Measurements from ENCODE around the gene LOXL3.

Gene LOXL3, protein sequence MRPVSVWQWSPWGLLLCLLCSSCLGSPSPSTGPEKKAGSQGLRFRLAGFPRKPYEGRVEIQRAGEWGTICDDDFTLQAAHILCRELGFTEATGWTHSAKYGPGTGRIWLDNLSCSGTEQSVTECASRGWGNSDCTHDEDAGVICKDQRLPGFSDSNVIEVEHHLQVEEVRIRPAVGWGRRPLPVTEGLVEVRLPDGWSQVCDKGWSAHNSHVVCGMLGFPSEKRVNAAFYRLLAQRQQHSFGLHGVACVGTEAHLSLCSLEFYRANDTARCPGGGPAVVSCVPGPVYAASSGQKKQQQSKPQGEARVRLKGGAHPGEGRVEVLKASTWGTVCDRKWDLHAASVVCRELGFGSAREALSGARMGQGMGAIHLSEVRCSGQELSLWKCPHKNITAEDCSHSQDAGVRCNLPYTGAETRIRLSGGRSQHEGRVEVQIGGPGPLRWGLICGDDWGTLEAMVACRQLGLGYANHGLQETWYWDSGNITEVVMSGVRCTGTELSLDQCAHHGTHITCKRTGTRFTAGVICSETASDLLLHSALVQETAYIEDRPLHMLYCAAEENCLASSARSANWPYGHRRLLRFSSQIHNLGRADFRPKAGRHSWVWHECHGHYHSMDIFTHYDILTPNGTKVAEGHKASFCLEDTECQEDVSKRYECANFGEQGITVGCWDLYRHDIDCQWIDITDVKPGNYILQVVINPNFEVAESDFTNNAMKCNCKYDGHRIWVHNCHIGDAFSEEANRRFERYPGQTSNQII

DNA sequence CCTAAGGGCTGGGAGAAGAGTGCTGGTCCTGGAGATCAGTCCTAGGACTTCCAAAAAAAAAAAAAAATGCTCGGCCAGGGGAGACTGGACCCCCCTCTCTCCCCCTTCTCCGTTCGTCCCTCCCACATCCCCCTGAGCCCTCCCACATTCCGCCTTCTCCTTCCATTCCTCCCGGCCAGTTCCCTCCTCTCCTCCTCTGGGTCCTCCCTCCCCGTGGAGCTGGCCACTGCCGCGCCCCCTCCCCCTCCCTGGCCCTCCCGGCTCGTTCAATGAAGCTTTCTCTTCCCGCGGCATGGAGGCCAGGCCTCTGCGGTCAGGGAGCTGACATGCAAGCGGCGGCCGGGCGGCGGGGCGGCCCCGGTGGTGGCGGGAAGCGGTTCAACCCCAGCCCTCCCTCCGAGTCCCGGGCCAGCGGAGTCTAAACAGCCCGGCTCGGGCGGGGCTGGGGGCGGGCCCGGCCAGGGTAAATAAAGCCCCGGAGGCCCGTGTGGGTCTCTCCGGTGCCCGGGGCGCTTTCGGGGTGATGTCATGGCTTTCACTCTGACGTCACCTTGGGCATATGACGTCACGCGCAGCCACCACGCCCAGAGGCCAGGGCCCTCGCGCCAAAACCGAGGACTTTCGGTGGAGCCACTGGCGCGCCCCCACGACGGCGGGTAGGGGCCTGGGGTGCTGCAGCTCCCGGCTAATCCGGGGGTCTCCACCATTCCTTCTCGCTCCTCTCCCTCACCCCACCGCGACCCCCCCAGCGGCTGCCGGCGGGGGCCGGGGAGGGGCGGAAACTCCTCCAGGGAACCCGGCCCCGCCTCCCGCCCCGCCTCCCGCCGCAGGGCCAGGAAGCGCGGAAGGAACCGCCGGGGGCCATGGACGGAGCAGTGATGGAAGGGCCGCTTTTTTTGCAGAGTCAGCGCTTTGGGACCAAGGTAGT, at the start of gene LOXL3, which contains the start of gene DOK1:
Gene LOXL3, minus strand, starts transcription at position 51 of the 928 bp plus-strand sequence. CDS start 1,308 bp downstream, outside the sequence.
Gene DOK1, plus strand, starts transcription at position 829 of the 928 bp plus-strand sequence. Its CDS starts 35 bp downstream, at position 864.
- DNase-seq: peak; percentile 88

DNA sequence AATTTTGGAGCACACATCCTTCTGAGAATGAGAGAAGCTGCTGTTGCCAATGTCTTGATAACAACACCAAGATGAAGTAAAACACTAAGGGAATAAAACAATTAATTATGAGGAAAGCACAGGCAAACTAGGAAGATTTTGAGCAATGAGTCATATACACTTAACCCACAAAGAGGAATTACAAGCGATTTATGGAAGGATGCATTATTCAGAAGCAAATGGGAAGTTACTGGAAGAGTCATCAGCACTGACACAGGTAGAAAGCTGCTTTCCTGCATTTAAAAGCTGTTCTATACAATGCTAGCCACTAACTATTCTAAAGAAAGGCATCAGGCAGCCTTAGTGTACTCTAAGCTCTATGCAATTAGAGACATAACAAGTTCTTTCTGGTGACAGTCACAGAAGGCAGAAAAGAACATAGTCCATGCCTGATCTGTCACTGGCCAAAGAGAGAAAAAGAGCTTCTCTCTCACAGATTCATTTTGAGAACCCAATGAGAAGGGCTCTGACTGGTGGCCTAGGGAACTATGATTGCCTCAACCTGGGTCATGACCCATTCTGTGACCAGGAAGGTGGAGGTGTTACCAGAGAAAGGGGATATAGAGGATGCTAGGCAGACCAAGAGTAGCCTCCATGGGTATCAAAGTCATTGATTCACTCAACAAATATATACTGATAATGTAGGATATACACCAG, 49.0 kb upstream of the LOXL3 start:
- DNase-seq: no peak

DNA sequence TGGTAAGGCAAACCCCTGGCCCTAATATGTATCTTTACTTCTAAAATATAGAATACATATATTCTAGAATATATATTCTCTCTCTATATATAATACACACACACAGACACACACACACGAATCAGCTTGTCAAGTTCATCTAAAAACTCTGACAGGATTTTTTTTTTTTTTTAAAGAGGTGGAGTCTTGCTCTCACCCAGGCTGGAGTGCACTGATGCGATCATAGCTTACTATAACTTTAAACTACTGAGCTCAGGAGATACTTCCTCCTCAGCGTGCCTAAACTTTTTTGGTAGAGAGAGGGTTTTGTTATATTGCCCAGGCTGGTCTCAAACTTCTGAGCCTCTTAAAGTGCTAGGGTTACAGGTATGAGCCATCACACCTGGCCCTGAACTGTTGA, 45.9 kb upstream of the LOXL3 start:
- no peak for DNase-seq

DNA sequence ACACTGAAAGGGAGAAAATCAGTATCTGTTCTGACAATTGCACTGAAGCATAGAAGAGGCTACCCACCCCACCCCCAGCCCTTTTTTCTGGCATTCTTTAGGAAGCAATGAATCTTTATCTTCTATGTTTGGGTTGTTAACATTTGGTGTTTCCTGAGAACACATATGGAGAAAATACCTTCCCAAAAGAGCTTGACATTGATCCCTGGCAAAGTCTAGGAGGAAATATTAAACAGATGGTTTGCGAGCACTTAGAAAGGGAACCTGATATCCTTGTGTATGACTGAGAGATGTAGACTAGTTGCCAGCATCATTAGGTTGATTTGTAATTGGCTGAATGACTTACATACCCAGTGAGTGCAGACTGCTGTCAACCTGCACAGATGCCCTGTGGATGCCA, 43.7 kb upstream of the LOXL3 start:
- no peak for DNase-seq

DNA sequence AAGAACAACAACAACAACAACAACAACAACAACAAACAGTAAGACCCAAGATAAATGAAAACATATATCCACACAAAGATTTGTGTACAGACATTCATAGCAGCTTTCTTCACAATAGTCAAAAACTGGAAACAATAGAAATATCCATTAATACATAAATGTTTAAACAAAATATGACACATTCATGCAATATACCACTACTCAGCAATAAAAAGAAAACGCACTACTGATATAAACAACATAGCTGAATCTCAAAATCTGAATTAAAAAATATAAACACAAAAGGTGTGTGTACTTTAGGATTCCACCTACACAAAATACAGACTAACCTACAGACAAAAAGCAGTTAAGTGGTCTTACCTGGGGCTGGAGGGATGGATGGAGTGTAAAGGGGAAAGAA, 42.8 kb upstream of the LOXL3 start:
- no peak for DNase-seq

DNA sequence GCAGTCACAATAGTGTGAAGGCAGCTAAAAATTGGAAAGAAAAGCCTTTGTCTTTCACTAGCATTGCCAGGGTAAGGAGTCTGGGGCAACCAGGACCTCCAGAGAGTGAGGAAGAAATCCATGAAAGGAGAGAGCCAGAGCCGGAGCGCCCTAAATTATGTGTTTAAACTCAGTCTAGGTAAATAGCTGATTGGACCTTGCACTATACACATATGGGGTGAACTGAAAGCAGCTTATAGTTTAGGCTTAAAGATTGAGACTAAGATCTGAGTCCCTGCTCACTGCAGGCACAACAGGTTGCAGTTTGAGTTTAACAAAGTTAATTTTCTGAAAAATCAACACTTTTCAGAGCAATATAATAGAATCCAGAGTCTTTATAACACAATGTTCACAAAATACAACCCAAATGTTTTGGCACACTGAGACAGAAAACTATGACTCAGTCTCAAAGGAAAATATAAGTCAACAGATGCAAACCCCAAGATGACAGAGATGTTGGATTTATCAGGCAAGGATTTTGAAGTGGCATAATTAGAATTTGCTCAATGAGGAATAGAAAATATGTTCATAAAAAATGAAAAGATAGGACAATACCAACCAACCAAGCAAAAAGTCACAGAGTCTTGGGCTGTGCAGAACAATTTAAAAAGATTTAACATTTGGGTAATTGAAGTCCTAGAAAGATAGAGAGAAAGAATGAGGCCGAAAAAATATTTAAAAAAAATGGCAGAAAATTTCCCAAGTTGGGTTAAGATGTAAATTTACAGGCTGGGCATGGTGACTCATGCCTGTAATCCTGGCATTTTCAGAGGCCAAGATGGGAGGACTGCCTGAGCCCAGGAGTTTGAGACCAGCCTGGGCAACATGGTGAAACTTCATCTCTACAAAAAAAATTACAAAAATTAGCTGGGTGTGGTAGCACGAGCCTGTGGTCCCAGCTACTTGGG, 40.4 kb upstream of the LOXL3 start:
- DNase-seq: no peak

DNA sequence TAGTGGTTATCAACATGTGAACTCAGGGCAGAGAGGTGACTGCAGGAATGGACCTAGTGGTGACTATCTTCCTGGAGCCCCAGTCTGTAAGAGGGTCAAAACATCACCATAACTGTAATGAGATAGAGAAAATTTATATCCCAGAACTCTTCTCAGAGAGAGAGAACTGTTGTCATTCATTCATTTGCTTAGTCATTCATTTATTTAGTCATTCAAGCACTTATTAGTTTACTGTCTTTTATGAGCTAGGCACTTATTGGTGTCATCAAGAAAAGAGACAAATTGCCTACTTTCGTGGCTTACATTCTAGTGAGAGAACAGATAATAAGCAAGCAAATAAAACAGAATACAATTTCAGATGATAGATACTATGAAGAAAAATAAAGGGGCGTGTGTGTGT, 34.9 kb upstream of the LOXL3 start:
- no peak for DNase-seq

DNA sequence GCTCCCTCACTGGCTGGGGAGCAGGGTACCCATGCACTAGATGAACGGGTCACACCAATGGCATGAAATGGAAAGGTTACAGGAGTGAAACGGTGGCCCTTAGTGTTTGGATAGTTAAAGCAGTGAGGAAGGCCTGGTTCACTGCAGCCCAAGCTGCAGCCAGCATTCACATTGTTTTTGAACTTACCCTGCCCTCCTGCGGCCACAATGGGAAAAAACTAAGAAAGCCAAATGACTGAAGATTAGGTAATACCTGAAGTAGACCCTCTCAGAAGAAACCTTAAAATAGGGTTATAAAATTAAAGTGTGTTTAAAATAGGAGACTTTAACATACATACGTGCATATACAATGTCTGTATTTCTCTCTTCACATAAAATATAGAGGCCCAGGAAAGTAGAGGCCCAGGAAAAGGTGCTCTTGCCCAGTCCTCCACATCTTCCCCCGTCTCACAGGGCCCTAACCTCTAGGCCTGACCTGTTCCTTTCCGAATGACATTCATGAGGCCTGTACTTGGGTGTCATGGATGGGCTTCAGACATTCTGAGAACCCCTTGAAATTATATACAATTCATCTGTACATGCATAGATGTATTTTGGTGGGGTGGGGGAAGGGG, 34.0 kb upstream of the LOXL3 start:
- peak; percentile 88 for DNase-seq

DNA sequence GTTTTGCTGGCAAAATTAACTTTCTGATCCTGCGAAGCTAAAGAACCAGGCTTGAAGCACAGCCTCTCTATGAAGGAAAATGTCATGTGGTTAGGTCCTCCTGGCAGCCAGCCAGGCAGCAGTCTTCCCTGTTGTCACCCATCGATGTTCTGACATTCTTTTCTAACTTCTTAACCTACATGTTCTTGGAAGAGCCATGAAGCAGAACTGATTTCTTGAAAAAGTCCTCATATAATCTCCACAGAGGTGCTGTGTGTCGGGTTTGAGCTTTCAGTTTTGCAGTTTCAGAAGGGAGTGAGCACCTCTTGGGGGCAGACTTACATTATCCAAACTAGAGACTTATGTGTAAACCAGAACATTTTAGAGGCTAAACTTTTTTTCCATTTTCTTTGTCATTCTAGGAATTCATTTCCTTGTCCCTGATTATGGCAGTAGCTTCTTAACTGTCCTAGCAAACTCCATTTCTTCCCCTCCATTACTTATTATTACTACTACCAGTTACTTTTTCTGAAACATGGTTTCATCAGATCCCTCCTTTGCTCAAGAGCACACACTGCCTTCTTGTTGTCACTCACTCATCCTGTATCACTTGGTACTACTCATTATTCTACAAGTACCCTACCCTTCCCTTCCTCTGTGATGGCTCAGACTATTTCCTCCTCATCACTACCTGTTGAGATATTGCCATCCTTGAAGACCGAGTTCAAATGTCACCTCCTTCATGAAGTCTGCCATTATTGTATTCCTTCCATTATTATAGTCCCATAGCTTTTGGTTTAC, 31.9 kb upstream of the LOXL3 start:
- DNase-seq: peak; percentile 65

DNA sequence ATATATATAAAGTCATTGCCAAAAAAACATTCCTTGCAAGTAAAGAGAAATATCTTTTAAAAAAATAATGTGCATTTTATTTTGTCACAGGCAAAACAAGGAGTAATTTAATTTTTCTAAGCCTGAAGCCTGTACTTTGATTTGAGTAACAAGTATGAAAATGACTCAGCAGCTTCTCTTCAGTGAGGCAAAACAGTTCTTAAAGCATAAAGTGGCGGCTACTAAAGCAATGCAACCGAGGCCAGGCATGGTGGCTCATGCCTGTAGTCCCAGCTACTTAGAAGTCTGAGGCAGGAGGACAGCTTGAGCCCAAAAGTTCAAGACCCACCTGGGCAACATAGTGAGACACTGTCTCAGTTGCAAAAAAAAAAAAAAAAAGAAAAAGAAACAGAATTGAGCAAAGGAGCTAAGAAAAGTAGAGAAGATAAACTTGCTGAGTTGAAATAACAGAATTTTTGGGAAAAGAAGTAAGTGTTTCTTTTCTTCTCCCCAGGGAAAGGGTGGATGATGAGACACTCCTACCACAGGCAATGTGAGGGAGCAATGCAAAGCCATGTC, 30.4 kb upstream of the LOXL3 start:
- peak; percentile 41 for DNase-seq

DNA sequence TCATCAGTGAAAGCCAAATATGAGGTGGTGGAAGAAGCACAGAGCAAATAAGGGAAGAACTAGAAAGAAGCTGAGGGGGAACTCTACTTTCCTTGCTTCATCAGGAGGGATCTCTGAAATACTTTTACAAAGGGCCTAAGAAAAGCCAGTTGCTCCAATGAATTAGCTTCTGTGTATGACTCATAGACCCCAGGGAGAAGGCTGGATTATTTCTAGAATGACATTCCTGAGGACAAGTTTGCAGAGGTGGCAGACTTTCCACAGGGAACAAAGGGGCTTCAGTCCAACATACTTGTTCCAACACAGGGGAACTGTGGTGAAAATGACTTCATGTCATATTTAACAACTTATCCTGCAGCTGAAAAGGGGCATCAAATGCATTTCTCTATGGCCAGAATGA, 29.8 kb upstream of the LOXL3 start:
- no peak for DNase-seq

DNA sequence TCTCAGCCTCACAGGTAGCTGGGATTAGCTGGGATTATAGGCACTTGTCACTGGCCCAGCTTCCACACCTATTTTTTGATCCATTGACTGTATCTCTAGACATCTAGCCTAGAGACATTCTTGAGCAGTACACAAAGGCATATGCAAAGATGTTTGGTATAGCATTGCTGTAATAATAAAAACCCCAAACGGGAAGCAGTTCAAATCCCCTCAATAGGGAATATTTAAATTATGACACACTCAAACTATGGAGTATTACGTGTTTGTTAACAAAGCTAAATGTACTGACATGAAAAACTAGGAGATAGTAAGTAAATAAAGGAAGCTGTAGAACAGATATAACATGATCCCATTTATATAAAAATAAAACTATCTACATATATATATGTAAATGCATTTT, 28.4 kb upstream of the LOXL3 start:
- DNase-seq: no peak

DNA sequence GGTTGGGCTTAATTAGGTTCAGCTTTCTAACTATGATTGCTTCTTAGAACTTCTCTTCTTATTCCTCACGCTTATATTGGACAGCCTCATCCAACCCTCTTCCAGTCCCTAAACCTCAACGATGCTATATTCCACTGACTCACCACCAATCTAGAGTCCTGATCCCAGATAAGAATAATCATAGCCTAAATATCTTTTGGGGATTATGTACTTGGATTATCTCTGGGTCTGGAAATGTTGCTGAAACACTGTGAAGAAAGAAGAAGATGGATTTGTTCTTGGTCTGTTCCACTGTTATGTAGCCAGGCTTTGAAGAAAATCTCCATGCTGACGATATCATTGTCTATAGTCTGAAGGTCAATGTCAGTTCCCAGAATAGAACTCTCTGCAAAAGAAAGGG, 27.7 kb upstream of the LOXL3 start:
- DNase-seq: no peak

DNA sequence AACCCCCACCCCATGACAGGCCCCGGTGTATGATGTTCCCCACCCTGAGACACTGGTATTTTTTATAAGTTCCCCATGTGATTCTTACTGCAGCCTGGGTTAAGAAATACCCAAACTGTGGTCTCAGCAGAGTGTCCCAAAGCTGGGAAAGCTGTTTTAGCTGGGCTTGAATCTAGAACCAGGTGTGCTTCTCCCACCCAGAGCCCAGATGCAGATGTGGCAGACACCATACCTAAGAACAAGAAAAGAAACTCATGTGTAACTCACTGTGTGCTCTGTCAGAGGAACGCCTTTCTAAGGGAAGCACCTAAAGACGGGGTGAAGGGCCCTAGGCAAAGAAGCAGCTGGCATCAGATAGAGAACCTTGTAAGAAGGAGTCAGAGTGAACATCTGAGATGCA, 24.7 kb upstream of the LOXL3 start:
- DNase-seq: no peak

DNA sequence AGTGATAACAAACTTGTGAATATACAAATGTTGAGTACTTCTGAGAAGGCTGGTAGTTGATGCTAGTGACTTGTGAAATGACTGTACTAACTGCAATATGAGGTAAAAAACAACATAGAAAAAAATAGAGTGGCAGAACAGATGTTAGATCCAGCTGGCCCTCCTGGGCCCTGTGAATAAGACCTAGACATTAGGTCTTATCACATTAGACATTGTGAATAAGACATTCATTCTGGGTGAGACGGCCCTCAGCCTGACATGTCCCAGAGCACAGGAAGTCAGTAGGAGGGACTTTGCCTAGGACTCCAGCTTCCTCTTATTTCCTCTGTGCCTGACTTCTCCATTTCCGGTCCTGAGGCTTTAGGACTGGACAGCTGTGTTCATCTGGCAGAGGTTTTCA, 23.7 kb upstream of the LOXL3 start:
- DNase-seq: peak; percentile 70

DNA sequence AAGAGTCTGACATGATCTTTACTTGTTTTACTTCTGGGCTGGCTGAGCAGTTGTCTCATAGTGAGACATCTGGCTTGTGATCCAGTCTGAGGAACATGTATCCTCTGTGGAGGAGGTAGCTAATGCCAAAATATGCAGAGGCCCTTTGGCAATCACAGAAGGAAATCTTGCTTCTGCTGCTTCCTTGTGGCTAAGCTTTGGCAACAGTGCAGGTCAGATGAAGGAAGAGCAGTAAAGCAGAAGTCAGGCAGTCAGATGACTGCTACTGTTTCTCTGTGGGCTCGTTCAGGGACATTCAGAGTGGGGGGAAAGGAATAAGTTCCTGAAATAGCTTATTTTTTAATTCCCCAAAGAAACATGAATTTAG, 23.1 kb upstream of the LOXL3 start:
- peak; percentile 78 for DNase-seq

DNA sequence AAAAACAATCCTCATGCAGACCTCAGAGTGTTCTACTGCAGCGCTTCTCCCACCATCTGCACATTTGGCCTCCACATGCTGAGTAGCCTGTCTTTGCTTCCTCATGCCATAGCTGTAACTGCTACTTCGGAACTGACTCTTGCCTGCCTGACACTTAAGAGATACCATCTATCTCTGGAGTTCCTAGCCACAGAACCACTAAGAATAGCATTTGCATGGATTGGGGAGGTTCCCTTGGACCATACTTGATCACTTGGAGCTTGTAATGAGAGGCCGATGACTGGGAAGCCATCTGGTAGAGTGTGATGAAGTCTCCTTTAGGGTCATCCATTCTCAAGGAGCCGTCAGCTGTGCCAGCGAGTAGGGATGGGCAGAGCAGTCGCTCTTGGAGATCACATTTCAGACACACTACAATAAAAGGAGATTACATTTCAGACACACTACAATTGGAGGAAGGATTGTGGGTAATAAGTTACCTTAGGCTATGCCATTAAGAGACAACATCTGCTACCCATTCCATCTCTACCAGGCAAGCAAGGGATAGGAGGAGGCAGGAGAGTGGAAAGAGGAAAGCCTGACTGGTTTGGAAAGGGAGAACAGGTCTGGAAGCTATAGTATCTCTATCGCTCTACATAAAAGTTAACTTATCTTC, 22.6 kb upstream of the LOXL3 start:
- DNase-seq: peak; percentile 42

DNA sequence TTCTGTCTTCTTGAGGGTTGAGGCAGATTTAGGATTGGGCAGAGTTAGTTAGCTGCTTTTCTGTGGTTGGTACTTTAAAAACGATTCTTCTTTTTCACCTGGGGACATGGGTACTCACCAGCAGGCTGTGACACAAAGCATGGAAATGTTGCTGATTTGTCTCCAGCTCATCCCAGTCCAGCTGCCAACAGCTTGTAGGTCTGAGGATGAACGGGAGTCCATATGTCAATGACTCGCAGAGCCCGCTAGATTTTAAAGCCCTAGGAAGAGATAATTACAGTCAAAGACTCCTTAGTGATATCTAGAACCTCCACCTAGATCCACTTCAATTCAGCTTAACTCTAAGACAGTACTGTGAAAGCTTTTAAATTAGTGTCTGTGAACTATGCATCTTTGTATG, 21.6 kb upstream of the LOXL3 start:
- DNase-seq: no peak

Data from hematopoietic multipotent progenitor cell treated with erythropoietin and hydrocortisone succinate and interleukin-3 and kit ligand, for 6 days (in vitro differentiated cells).